ENCODE results near the gene CCDC191.

CCDC191 gene

GRCh38 chr3:114104414-114104813 is 48.1 kb upstream of the CCDC191 start (continued):
- TF ChIP-seq CSRNP3 (CRISPR knock-in tag; IDR thresholded peaks at IDR 0.05) = no peak

- TF ChIP-seq SNAI2 (CRISPR knock-in tag; IDR thresholded peaks at IDR 0.05) = no peak
- TF ChIP-seq PATZ1 (CRISPR knock-in tag; IDR thresholded peaks at IDR 0.05; ENCODE audit: borderline replicate concordance) = no peak
- TF ChIP-seq POU6F1 (CRISPR knock-in tag; IDR thresholded peaks at IDR 0.05; ENCODE audit: borderline replicate concordance, low read depth) = no peak
- TF ChIP-seq CREB5 (CRISPR knock-in tag; IDR thresholded peaks at IDR 0.05; ENCODE audit: low read depth) = no peak
- no peak for TF ChIP-seq ESRRG (CRISPR knock-in tag; IDR thresholded peaks at IDR 0.05)
- TF ChIP-seq TSHZ2 (CRISPR knock-in tag; IDR thresholded peaks at IDR 0.05) = no peak
- no peak for TF ChIP-seq ZNF8 (CRISPR knock-in tag; IDR thresholded peaks at IDR 0.05)
- TF ChIP-seq TCF4 (CRISPR knock-in tag; IDR thresholded peaks at IDR 0.05; ENCODE audit: borderline replicate concordance) = no peak
- no peak for TF ChIP-seq ZC3H10 (CRISPR knock-in tag; IDR thresholded peaks at IDR 0.05)
- TF ChIP-seq CSRNP3 (CRISPR knock-in tag; IDR thresholded peaks at IDR 0.05) = no peak
- TF ChIP-seq OSR1 (CRISPR knock-in tag; IDR thresholded peaks at IDR 0.05) = no peak
- TF ChIP-seq BACH2 (CRISPR knock-in tag; IDR thresholded peaks at IDR 0.05; ENCODE audit: borderline replicate concordance) = no peak
- TF ChIP-seq ZNF70 (CRISPR knock-in tag; IDR thresholded peaks at IDR 0.05) = no peak
- TF ChIP-seq CSDC2 (CRISPR knock-in tag; IDR thresholded peaks at IDR 0.05) = no peak
- no peak for TF ChIP-seq TOX (CRISPR knock-in tag; IDR thresholded peaks at IDR 0.05; ENCODE audit: borderline replicate concordance)
- TF ChIP-seq ZFP30 (CRISPR knock-in tag; IDR thresholded peaks at IDR 0.05) = no peak
- no peak for TF ChIP-seq ZFP3 (CRISPR knock-in tag; IDR thresholded peaks at IDR 0.05)
- no peak for TF ChIP-seq ARNTL (CRISPR knock-in tag; IDR thresholded peaks at IDR 0.05; ENCODE audit: borderline replicate concordance, low read depth)
- no peak for TF ChIP-seq GLIS3 (CRISPR knock-in tag; IDR thresholded peaks at IDR 0.05)
- no peak for TF ChIP-seq PPARA (CRISPR knock-in tag; IDR thresholded peaks at IDR 0.05; ENCODE audit: borderline replicate concordance)
- ATAC-seq = no peak
Measured at GRCh38 chr3:114103858-114104257, 47.5 kb upstream of the CCDC191 start.

GRCh38 chr3:114103181-114103580 is 46.9 kb upstream of the CCDC191 start:
- no peak for ATAC-seq
- TF ChIP-seq TOX (CRISPR knock-in tag; IDR thresholded peaks at IDR 0.05; ENCODE audit: borderline replicate concordance) (no peak), TSHZ2 (CRISPR knock-in tag; IDR thresholded peaks at IDR 0.05) (no peak), GLIS3 (CRISPR knock-in tag; IDR thresholded peaks at IDR 0.05) (no peak), TCF4 (CRISPR knock-in tag; IDR thresholded peaks at IDR 0.05; ENCODE audit: borderline replicate concordance) (no peak), SNAI2 (CRISPR knock-in tag; IDR thresholded peaks at IDR 0.05) (no peak), PATZ1 (CRISPR knock-in tag; IDR thresholded peaks at IDR 0.05; ENCODE audit: borderline replicate concordance) (no peak), ARNTL (CRISPR knock-in tag; IDR thresholded peaks at IDR 0.05; ENCODE audit: borderline replicate concordance, low read depth) (no peak), ZFP30 (CRISPR knock-in tag; IDR thresholded peaks at IDR 0.05) (no peak), ZFP3 (CRISPR knock-in tag; IDR thresholded peaks at IDR 0.05) (no peak), OSR1 (CRISPR knock-in tag; IDR thresholded peaks at IDR 0.05) (no peak), BACH2 (CRISPR knock-in tag; IDR thresholded peaks at IDR 0.05; ENCODE audit: borderline replicate concordance) (no peak), ZNF565 (CRISPR knock-in tag; conservative IDR thresholded peaks at IDR 0.05; ENCODE audit: low read depth) (no peak)
